Neural cell (in vitro differentiated cells): ENCODE results near the gene DSC3. TPM values are rescaled to one million over a fixed set of nuclear protein-coding genes. Genes with fewer than 3 reads are reported as not detected.

Experiments used
- polyA plus RNA-seq: library from polyadenylated mRNA; depleted of rRNA; stranded (reverse); fragments of >200 nt; gene quantifications from 2 replicates; pipeline ENCODE4 v1.2.3, GENCODE V29; 2014
- small RNA-seq, 3 experiments: library from RNA; depleted of rRNA; stranded (forward); fragments of <200 nt; gene quantifications; one replicate each; pipeline ENCODE3, GENCODE V24; 2012

Gene DSC3
- polyA plus RNA-seq, 1 donor from 2014 or later = not detected

Small RNAs within 50 kb of the gene (small RNA-seq; reads per million reads assigned to genes)
- 0 reads per million in 3 experiments for gene RNU6-857P

Other genes with a start within 250 kb of the DSC3 start
- 14.5 and 16.3 TPM in 2 replicates for gene DSC2, start 59.7 kb upstream of the DSC3 start, polyA plus RNA-seq
- gene DSC1, start 120.1 kb upstream of the DSC3 start, polyA plus RNA-seq = not detected in 2 replicates